IMR-90 (cell line): ENCODE measurements around the gene FOXC1. TPM values are rescaled to one million over a fixed set of nuclear protein-coding genes. Genes with fewer than 3 reads are reported as not detected.

Experiments used
- ATAC-seq: fragments of 200-7000 bp; cut with Tn5 transposase; 2 replicates; pipeline ENCODE4 v1.9.1; 2020; ENCODE audit warnings: low read depth, mild to moderate bottlenecking, moderate library complexity
- BruUV-seq: library from RNA; stranded (reverse); fragments of 400-500 nt; replicated peaks from 2 replicates; lab custom pipeline; 2021; lab: Mats Ljungman, UMichigan
- CTCF ChIA-PET: fragments of 300-600 bp; formaldehyde crosslinking; extraction: SDS; loops from one replicate; lab custom pipeline; 2021; ENCODE audit warnings: antibody characterized with exemption; lab: Yijun Ruan, JAX
- POLR2A ChIA-PET: fragments of 300-600 bp; sonication (Branson Sonifier 250); formaldehyde crosslinking; loops from one replicate; lab custom pipeline; 2022; ENCODE audit warnings: antibody characterized with exemption; ENCODE audit not compliant: unreplicated experiment; lab: Charles Lee
- DNase-seq: peaks from one replicate; pipeline ENCODE4 v3.0.0; 2013
- H2AFZ ChIP-seq: replicated peaks from 2 replicates; pipeline ENCODE3; 2013; ENCODE audit warnings: low read length, mild to moderate bottlenecking; ENCODE audit not compliant: poor library complexity
- H2AK5ac ChIP-seq: 2 replicates; pipeline ENCODE4 v1.6.1; 2013; ENCODE audit warnings: low read depth, low read length, inconsistent platforms
- H2AK9ac ChIP-seq: replicated peaks from 2 replicates; pipeline ENCODE3; 2013; ENCODE audit warnings: mild to moderate bottlenecking, low read depth, low read length, moderate library complexity; ENCODE audit not compliant: poor library complexity
- H2BK120ac ChIP-seq: 2 replicates; pipeline ENCODE4 v1.6.1; 2013; ENCODE audit warnings: low read depth, low read length, inconsistent platforms
- H2BK15ac ChIP-seq: 3 replicates; pipeline ENCODE4 v1.6.1; 2013; ENCODE audit warnings: low read depth, low read length, inconsistent platforms
- H2BK20ac ChIP-seq: 2 replicates; pipeline ENCODE4 v1.6.1; 2013; ENCODE audit warnings: low read depth, mild to moderate bottlenecking, inconsistent platforms, low read length, moderate library complexity
- H2BK5ac ChIP-seq: 2 replicates; pipeline ENCODE4 v1.6.1; 2013; ENCODE audit warnings: mild to moderate bottlenecking, low read depth, low read length, inconsistent platforms; ENCODE audit not compliant: poor library complexity, severe bottlenecking
- H3K14ac ChIP-seq: replicated peaks from 2 replicates; pipeline ENCODE4 v1.6.1; 2013; ENCODE audit warnings: low read depth, low read length, inconsistent platforms
- H3K18ac ChIP-seq: 2 replicates; pipeline ENCODE4 v1.6.1; 2013; ENCODE audit warnings: low read depth, low read length, control low read depth
- H3K23ac ChIP-seq: 2 replicates; pipeline ENCODE4 v1.6.1; 2013; ENCODE audit warnings: low read depth, low read length, inconsistent platforms
- H3K27ac ChIP-seq: 2 replicates; pipeline ENCODE4 v1.5.1; 2013; ENCODE audit warnings: mild to moderate bottlenecking, control low read depth, low read length; ENCODE audit not compliant: insufficient read depth
- H3K27me3 ChIP-seq: 2 replicates; pipeline ENCODE4 v1.6.1; 2013; ENCODE audit warnings: low read length; ENCODE audit not compliant: control insufficient read depth, insufficient read depth
- H3K36me3 ChIP-seq: 2 replicates; pipeline ENCODE4 v1.6.1; 2013; ENCODE audit warnings: low read length, mixed read lengths; ENCODE audit not compliant: control insufficient read depth, insufficient read depth
- H3K4ac ChIP-seq: 2 replicates; pipeline ENCODE4 v1.6.1; 2013; ENCODE audit warnings: low read depth, low read length, inconsistent platforms
- H3K4me1 ChIP-seq: 2 replicates; pipeline ENCODE4 v1.6.1; 2013; ENCODE audit warnings: low read length, mixed read lengths; ENCODE audit not compliant: control insufficient read depth, insufficient read depth
- H3K4me2 ChIP-seq: 2 replicates; pipeline ENCODE4 v1.6.1; 2013; ENCODE audit warnings: low read depth, mild to moderate bottlenecking, control low read depth, low read length, moderate library complexity
- H3K4me3 ChIP-seq: 2 replicates; pipeline ENCODE4 v1.5.1; 2013; ENCODE audit warnings: low read depth, mild to moderate bottlenecking, control low read depth, low read length, moderate library complexity; ENCODE audit not compliant: insufficient read depth
- H3K56ac ChIP-seq: 2 replicates; pipeline ENCODE4 v1.6.1; 2013; ENCODE audit warnings: low read length, inconsistent platforms; ENCODE audit not compliant: insufficient read depth; ENCODE audit errors: extremely low read depth
- H3K79me1 ChIP-seq, 2 experiments: 2 replicates each; pipeline ENCODE4 v1.6.1; 2013; ENCODE audit warnings: low read length in 2 of 2, inconsistent platforms in 1 of 2, low read depth in 1 of 2
- H3K9ac ChIP-seq: 2 replicates; pipeline ENCODE4 v1.6.1; 2013; ENCODE audit warnings: low read depth, low read length, control low read depth
- H3K9me1 ChIP-seq: 2 replicates; pipeline ENCODE4 v1.6.1; 2013; ENCODE audit warnings: low read length, inconsistent platforms; ENCODE audit not compliant: insufficient read depth
- H3K9me3 ChIP-seq: 2 replicates; pipeline ENCODE4 v1.6.1; 2013; ENCODE audit warnings: low read length; ENCODE audit not compliant: control insufficient read depth, insufficient read depth
- H4K20me1 ChIP-seq: 2 replicates; pipeline ENCODE4 v1.6.1; 2013; ENCODE audit warnings: low read length, inconsistent platforms; ENCODE audit not compliant: insufficient read depth
- H4K5ac ChIP-seq: 2 replicates; pipeline ENCODE4 v1.6.1; 2013; ENCODE audit warnings: mild to moderate bottlenecking, low read depth, low read length, control low read depth
- H4K8ac ChIP-seq, 2 experiments: 2 replicates each; pipeline ENCODE4 v1.6.1; 2013; ENCODE audit warnings: low read depth in 2 of 2, low read length in 2 of 2, control low read depth in 1 of 2, inconsistent platforms in 1 of 2
- H4K91ac ChIP-seq: 2 replicates; pipeline ENCODE4 v1.6.1; 2013; ENCODE audit warnings: low read depth, low read length, inconsistent platforms; ENCODE audit not compliant: insufficient read depth
- CEBPB ChIP-seq: IDR thresholded peaks from 2 replicates; pipeline ENCODE4 v1.6.1; 2012; ENCODE audit warnings: low read depth, low read length, improper control_type of control experiment
- ELK1 ChIP-seq: fragments of 150-350 bp; IDR thresholded peaks from 2 replicates; pipeline ENCODE4 v1.6.1; 2016; ENCODE audit warnings: low read depth, mild to moderate bottlenecking, low read length, moderate library complexity, borderline replicate concordance
- MAFK ChIP-seq: IDR thresholded peaks from 2 replicates; pipeline ENCODE4 v1.6.1; 2012; ENCODE audit warnings: low read depth, low read length, improper control_type of control experiment
- RAD21 ChIP-seq: IDR thresholded peaks from 2 replicates; pipeline ENCODE4 v1.6.1; 2012; ENCODE audit warnings: low read length, improper control_type of control experiment
- RFX5 ChIP-seq: IDR thresholded peaks from 2 replicates; pipeline ENCODE4 v1.8.0; 2012; ENCODE audit warnings: low read depth, mild to moderate bottlenecking, low read length, moderate library complexity
- SMC3 ChIP-seq: fragments of 150-350 bp; IDR thresholded peaks from 2 replicates; pipeline ENCODE4 v1.6.1; 2016; ENCODE audit warnings: low read depth, mild to moderate bottlenecking, antibody characterized with exemption, low read length, moderate library complexity
- USF2 ChIP-seq: fragments of 150-350 bp; IDR thresholded peaks from 2 replicates; pipeline ENCODE4 v1.6.1; 2017; ENCODE audit warnings: mild to moderate bottlenecking, antibody characterized with exemption, low read length, low read depth
- whole genome bisulfite sequencing, 2 experiments: methylation state at CpG; one replicate each; pipeline versions ENCODE4 v1.1.5 to v1.1.7; 2013; ENCODE audit warnings: missing lambda C conversion rate in 2 of 2; ENCODE audit not compliant: insufficient read length in 1 of 2; ENCODE audit errors: extremely low coverage in 2 of 2; 5-methylcytosine and 5-hydroxymethylcytosine counted together
- dilution Hi-C: fragments of 300-500 bp; cut with HindIII; formaldehyde crosslinking; loops from one replicate; pipeline ENCODE4 v1.14.3; 2018; ENCODE audit warnings: low sequenced_read_pairs; ENCODE audit not compliant: unreplicated experiment
- in situ Hi-C: fragments of 300-500 bp; cut with MboI; formaldehyde crosslinking; loops from 3 replicates; pipeline ENCODE4 v1.14.3; 2019; ENCODE audit warnings: low sequenced_read_pairs, inconsistent platforms, mixed read lengths
- intact Hi-C: fragments of 100-400 bp; cut with micrococcal nuclease; formaldehyde crosslinking; loops from 2 replicates; pipeline ENCODE4 v1.10.0; 2022
- polyA plus RNA-seq, 3 experiments: library from polyadenylated mRNA; depleted of rRNA; stranded (reverse); fragments of >200 nt; gene quantifications; 2 replicates each; pipeline ENCODE4 v1.2.3, GENCODE V29; 2012; ENCODE audit warnings: low replicate concordance in 1 of 3
- total RNA-seq: library from RNA; depleted of rRNA; stranded (reverse); fragments of >200 nt; gene quantifications from 2 replicates; pipeline ENCODE4 v1.2.3, GENCODE V29; 2012

FOXC1 gene
- total and polyA plus RNA-seq, 2 of the 4 experiments (the other 2 are of a cell fraction) = 1.3 to 4.0 TPM

GRCh38 chr6:1599469-1599868 lies 10.2 kb upstream of the FOXC1 start:
- Histone ChIP-seq H3K27me3 (peaks cover 7% of the 10 kb centered on the region; the same call in 1 of the 2 replicates), H4K5ac (no peak overlapping the region), H4K20me1 (no peaks in the 10 kb centered on the region), H2BK20ac (no peak overlapping the region), H3K56ac (no peak overlapping the region), H3K27ac (no peak overlapping the region), H3K23ac (no peak overlapping the region), H2BK120ac (no peak overlapping the region), H3K4me3 (no peak overlapping the region), H3K4me1 (peaks cover 11% of the 10 kb centered on the region), H2AK9ac (no peak overlapping the region), H3K9ac (no peak overlapping the region), H3K79me1 (no peaks in the 10 kb centered on the region), H4K91ac (no peak overlapping the region), H3K14ac (no peak overlapping the region), H2BK15ac (no peak overlapping the region), H3K18ac (no peak overlapping the region), H3K36me3 (no peaks in the 10 kb centered on the region), H3K9me3 (no peaks in the 10 kb centered on the region), H3K4ac (0 out of 2 replicates have a peak overlapping the region, but pooled peaks have one; percentile 22), H2AK5ac (no peak overlapping the region; the same call in 1 of the 2 replicates), H3K4me2 (no peak overlapping the region), H2AFZ (no peak overlapping the region), H2BK5ac (no peak overlapping the region), H3K9me1 (no peaks in the 10 kb centered on the region), H4K8ac (no peak overlapping the region)
- ChIA-PET CTCF (no interaction called here), POLR2A (no interaction called here)
- ATAC-seq (no peak), DNase-seq (no peak)
- intact Hi-C loops (loop anchor here (5.0 kb wide), 1 partner anchor 1388 kb away; no protein-coding TSS in a partner anchor), dilution Hi-C loops (no loop called here), in situ Hi-C loops (loop anchor here (10.0 kb wide), 2 partner anchors 505 to 1155 kb away; partner anchors contain the start of gene MYLK4)
- TF ChIP-seq MAFK = no peak
- TF ChIP-seq RAD21 = no peak
- no peak for TF ChIP-seq RFX5
- no peak for TF ChIP-seq SMC3
- no peak for TF ChIP-seq ELK1
- no peak for TF ChIP-seq CEBPB
- no peak for TF ChIP-seq USF2
- no TSS peak for BruUV-seq
- WGBS, 2 experiments = 72% methylated on average over 3 of the region's 10 CpGs; no CpG with 5 or more reads in 1 of the 2 experiments
